A673 (cell line): ENCODE measurements around the gene GPR132.

Experiments used
- CTCF ChIP-seq: fragments of 300-800, 200-600 bp; sonication (generic); conservative IDR thresholded peaks from 2 replicates; pipeline ENCODE4 v1.5.1; 2017; ENCODE audit warnings: low read depth, mild to moderate bottlenecking, antibody characterized with exemption, low read length, moderate library complexity, mixed read lengths
- EZH2 ChIP-seq: fragments of 200-600 bp; sonication (generic); IDR thresholded peaks from 2 replicates; pipeline ENCODE4 v1.6.1; 2017; ENCODE audit warnings: borderline replicate concordance, low read depth, mild to moderate bottlenecking, mixed read lengths, antibody characterized with exemption, low read length; ENCODE audit not compliant: poor library complexity, severe bottlenecking

DNA sequence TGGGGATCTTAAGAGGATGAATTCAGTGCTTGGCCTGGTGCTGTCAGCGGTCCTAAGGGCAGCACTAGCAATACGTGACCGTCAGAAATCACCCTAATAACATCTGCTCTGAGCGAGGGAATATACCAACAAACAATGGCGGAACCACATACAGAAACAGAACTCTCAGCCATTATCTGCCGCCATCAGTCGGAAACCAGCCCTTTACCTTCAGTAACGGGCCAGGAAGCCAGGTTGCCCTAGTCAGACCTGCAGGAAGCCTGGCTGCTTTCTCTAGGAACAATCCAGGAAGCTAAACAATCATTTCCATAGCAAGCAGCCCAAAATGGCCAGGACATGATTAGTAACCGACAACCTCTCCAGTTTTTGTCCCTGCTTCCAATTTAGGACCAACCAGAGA, 50.0 kb downstream of the GPR132 start:
- TF ChIP-seq CTCF = no peak
- no peak for TF ChIP-seq EZH2
